KG1 (cell line): ENCODE results near the gene FOSB.
A peak's percentile ranks its signal among the peaks of the same experiment; 100 is the strongest.
"Not testable (repeated sequence)": the region's sequence is repeated elsewhere in the genome, so short reads cannot be mapped to it uniquely, and the experiment has no call there.

Experiments
- DNase-seq: peaks from one replicate; lab custom pipeline; 2025; lab: John Stamatoyannopoulos, UW

FOSB gene

GRCh38 chr19:45506989-45507871 lies 39.4 kb downstream of the FOSB start, which contains the start of gene VASP:
VASP (plus strand) TSS chr19:45507479; CDS start chr19:45507772, 293 bp downstream.
- DNase-seq = peak; percentile 91

GRCh38 chr19:45507872-45508416 lies 40.1 kb downstream of the FOSB start:
- DNase-seq = no peak

- DNase-seq = no peak
Measured at GRCh38 chr19:45508417-45508860, 40.6 kb downstream of the FOSB start.

GRCh38 chr19:45508861-45509691 lies 41.3 kb downstream of the FOSB start:
- DNase-seq = peak; percentile 69

GRCh38 chr19:45509692-45510015 lies 41.9 kb downstream of the FOSB start:
- no peak for DNase-seq

- not testable (repeated sequence) for DNase-seq
Measured at GRCh38 chr19:45510352-45510751, 42.6 kb downstream of the FOSB start.

GRCh38 chr19:45511074-45511473 lies 43.3 kb downstream of the FOSB start:
- no peak for DNase-seq

GRCh38 chr19:45512881-45513483 lies 45.2 kb downstream of the FOSB start:
- no peak for DNase-seq

- no peak for DNase-seq
Measured at GRCh38 chr19:45514376-45515051, 46.7 kb downstream of the FOSB start.

GRCh38 chr19:45515081-45515624 lies 47.4 kb downstream of the FOSB start:
- peak; percentile 79 for DNase-seq

- no peak for DNase-seq
Measured at GRCh38 chr19:45515807-45516401, 48.1 kb downstream of the FOSB start.

- no peak for DNase-seq
Measured at GRCh38 chr19:45517238-45517637, 49.4 kb downstream of the FOSB start.

- DNase-seq = no peak
Measured at GRCh38 chr19:45517641-45518468, 50.1 kb downstream of the FOSB start.

- DNase-seq = no peak
Measured at GRCh38 chr19:45518469-45518826, 50.7 kb downstream of the FOSB start.

- DNase-seq = no peak
Measured at GRCh38 chr19:45522010-45522941, 54.5 kb downstream of the FOSB start.

GRCh38 chr19:45523642-45524256 lies 56.0 kb downstream of the FOSB start:
- DNase-seq = peak; percentile 56

- no peak for DNase-seq
Measured at GRCh38 chr19:45524575-45525129, 56.9 kb downstream of the FOSB start.
